ENCODE measurements around the gene KCNT2. TPM values are rescaled to one million over a fixed set of nuclear protein-coding genes. Genes with fewer than 3 reads are reported as not detected.

The KCNT2 gene
- total RNA-seq, 5 donors from 2014 or later (not counting 1 experiment from before 2014, with no cell fraction given) = 0.07 TPM; not detected in 4

DNA sequence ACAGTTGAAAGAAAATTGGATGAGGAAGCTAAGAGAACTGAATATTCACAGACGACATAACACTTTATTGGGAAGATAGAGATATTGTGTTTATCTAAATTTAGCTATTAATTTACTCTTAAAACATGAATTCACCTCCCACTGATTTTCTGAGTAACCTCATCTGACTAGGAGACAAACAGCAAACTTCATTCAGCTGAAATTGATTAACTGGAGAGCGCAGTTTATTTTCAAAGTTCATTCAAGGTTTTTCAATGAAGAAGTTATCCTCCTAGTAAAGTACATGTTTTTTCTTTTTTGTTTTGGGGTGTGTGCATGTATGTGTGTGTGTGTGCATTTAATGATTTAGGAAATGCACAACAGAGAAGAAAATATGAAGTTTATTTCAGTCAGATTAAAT is 215.0 kb downstream of the KCNT2 start:
- Mint-ChIP-seq H3K9me3 (no peaks in the 10 kb centered on the region), H3K27ac (no peak overlapping the region), H3K4me3 (no peak overlapping the region), H3K4me1 (no peaks in the 10 kb centered on the region), H3K27me3 (no peaks in the 10 kb centered on the region), H3K36me3 (no peaks in the 10 kb centered on the region)
- Histone ChIP-seq H3K9me3 (no peaks in the 10 kb centered on the region), H3K4me3 (ENCODE audit: control insufficient read depth in 1 of 2, extremely low read depth in 1 of 2, low read length in 1 of 2) (no peak overlapping the region), H3K4me1 (ENCODE audit: control insufficient read depth in 1 of 2, extremely low read depth in 1 of 2, insufficient read depth in 2 of 2, low read length in 2 of 2) (no peaks in the 10 kb centered on the region), H3K27ac (ENCODE audit: low read length) (no peak overlapping the region), H3K36me3 (ENCODE audit: control insufficient read depth in 2 of 2, extremely low read depth in 1 of 2, insufficient read depth in 1 of 2, low read length in 1 of 2) (no peaks in the 10 kb centered on the region), H3K27me3 (replicated peaks in 1 of 2; ENCODE audit: control insufficient read depth in 2 of 2, extremely low read depth in 1 of 2, insufficient read depth in 2 of 2, low read length in 1 of 2) (no peaks in the 10 kb centered on the region)
- ChIA-PET CTCF (no interaction called here), POLR2A (no interaction called here)
- DNase-seq = no peak
- ATAC-seq (replicated peaks in 1 of 4) = no peak
- WGBS (ENCODE audit: insufficient coverage) = no CpG with 5 or more reads among the region's 2 CpGs

DNA sequence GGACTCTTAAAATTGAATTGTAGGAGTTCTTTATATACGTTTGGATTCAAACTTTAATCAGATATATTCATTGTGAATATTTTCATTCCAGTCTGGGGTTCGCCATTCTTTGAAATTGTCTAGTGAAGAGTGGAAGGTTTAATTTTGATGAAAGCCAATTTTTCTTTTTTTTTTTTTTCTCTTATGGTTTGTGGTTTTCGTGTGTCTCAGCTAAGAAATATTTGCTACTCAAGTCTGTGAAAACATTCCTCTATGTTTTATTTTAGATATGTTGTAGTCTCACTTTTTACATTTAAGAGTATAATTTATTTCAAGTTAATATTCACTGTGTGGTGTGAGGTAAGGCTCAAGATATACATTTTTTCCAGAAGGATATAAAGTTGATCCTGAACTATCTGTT is 220.5 kb downstream of the KCNT2 start:
- CTCF ChIA-PET = no interaction called here
- no CpG with 5 or more reads among the region's 3 CpGs for WGBS (ENCODE audit: insufficient coverage)

DNA sequence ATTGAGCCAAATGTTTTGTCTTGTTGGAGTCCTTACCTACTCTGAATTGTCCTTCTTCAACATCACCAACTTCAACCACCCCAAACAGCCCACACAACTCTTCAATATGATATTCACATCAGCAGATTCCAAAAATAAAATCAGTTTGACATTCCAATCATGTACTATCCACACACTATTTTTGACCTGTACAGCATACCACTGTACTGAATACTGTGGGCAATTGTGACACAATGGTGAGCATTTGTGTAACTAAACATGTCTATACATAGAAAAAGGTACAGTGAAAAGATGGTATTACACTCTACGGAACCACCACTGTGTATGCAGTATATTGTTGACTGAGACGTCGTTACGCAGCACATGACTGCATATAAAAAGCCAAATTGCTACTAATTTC is 223.1 kb downstream of the KCNT2 start:
- no peaks in the 10 kb centered on the region for H3K27me3 Mint-ChIP-seq
- Histone ChIP-seq H3K27me3 (replicated peaks in 1 of 2; ENCODE audit: control insufficient read depth in 2 of 2, extremely low read depth in 1 of 2, insufficient read depth in 2 of 2, low read length in 1 of 2) (no peaks in the 10 kb centered on the region), H3K9me3 (no peaks in the 10 kb centered on the region), H3K27ac (ENCODE audit: low read length) (no peak overlapping the region), H3K4me3 (ENCODE audit: control insufficient read depth in 1 of 2, extremely low read depth in 1 of 2, low read length in 1 of 2) (no peak overlapping the region), H3K36me3 (ENCODE audit: control insufficient read depth in 2 of 2, extremely low read depth in 1 of 2, insufficient read depth in 1 of 2, low read length in 1 of 2) (no peaks in the 10 kb centered on the region), H3K4me1 (ENCODE audit: control insufficient read depth in 1 of 2, extremely low read depth in 1 of 2, insufficient read depth in 2 of 2, low read length in 2 of 2) (no peaks in the 10 kb centered on the region)
- no peak for ATAC-seq (replicated peaks in 1 of 4)
- ChIA-PET CTCF (no interaction called here), POLR2A (no interaction called here)
- no peaks in the 10 kb centered on the region for H3K36me3 Mint-ChIP-seq
- H3K9me3 Mint-ChIP-seq = peaks cover 0 to 3% (median 0%) of the 10 kb centered on the region in 3 donors
- H3K4me3 Mint-ChIP-seq = no peak overlapping the region
- H3K4me1 Mint-ChIP-seq = no peaks in the 10 kb centered on the region
- no CpG with 5 or more reads among the region's 4 CpGs for WGBS (ENCODE audit: insufficient coverage)
- no peak overlapping the region for H3K27ac Mint-ChIP-seq
- DNase-seq = no peak

More for the DNA sequence above, 220.5 kb downstream of the KCNT2 start:
- Mint-ChIP-seq H3K9me3 (peaks cover 0 to 3% (median 0%) of the 10 kb centered on the region in 3 donors), H3K4me1 (no peaks in the 10 kb centered on the region), H3K4me3 (no peak overlapping the region), H3K27me3 (no peaks in the 10 kb centered on the region), H3K36me3 (no peaks in the 10 kb centered on the region), H3K27ac (no peak overlapping the region)
- Histone ChIP-seq H3K9me3 (no peaks in the 10 kb centered on the region), H3K4me3 (ENCODE audit: control insufficient read depth in 1 of 2, extremely low read depth in 1 of 2, low read length in 1 of 2) (no peak overlapping the region), H3K4me1 (ENCODE audit: control insufficient read depth in 1 of 2, extremely low read depth in 1 of 2, insufficient read depth in 2 of 2, low read length in 2 of 2) (no peaks in the 10 kb centered on the region), H3K27me3 (replicated peaks in 1 of 2; ENCODE audit: control insufficient read depth in 2 of 2, extremely low read depth in 1 of 2, insufficient read depth in 2 of 2, low read length in 1 of 2) (no peaks in the 10 kb centered on the region), H3K36me3 (ENCODE audit: control insufficient read depth in 2 of 2, extremely low read depth in 1 of 2, insufficient read depth in 1 of 2, low read length in 1 of 2) (no peaks in the 10 kb centered on the region), H3K27ac (ENCODE audit: low read length) (no peak overlapping the region)
- POLR2A ChIA-PET = no interaction called here
- DNase-seq (no peak), ATAC-seq (replicated peaks in 1 of 4) (no peak)

DNA sequence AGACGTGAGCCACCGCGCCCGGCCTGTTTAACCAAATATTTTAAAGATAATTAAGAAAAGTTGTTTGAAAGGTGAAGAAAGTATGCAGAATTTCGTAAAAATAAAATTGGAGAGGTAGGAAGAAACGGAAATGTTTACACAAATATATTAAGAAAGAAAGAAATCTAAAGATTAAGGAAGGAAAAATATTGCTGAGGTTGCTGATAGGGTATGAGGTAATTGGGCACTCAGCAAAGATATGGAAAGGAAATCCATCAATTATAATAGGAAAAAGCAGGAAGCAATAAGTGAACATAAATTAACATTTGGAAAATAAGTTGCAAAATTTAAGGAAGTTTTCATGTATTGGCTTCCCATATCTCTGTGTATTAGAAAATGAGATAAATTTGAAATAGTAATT is 225.9 kb downstream of the KCNT2 start:
- no peaks in the 10 kb centered on the region for H3K36me3 ChIP-seq (ENCODE audit: control insufficient read depth in 2 of 2, extremely low read depth in 1 of 2, insufficient read depth in 1 of 2, low read length in 1 of 2)
- H3K4me3 ChIP-seq (ENCODE audit: control insufficient read depth in 1 of 2, extremely low read depth in 1 of 2, low read length in 1 of 2) = no peak overlapping the region
- Mint-ChIP-seq H3K4me1 (no peaks in the 10 kb centered on the region), H3K27ac (no peak overlapping the region), H3K27me3 (no peaks in the 10 kb centered on the region), H3K9me3 (peaks cover 0 to under 1% (median 0%) of the 10 kb centered on the region in 3 donors), H3K36me3 (no peaks in the 10 kb centered on the region), H3K4me3 (no peak overlapping the region)
- ChIA-PET POLR2A (no interaction called here), CTCF (no interaction called here)
- DNase-seq (no peak), ATAC-seq (replicated peaks in 1 of 4) (no peak)
- H3K27ac ChIP-seq (ENCODE audit: low read length) = no peak overlapping the region
- no CpG with 5 or more reads among the region's 6 CpGs for WGBS (ENCODE audit: insufficient coverage)
- H3K9me3 ChIP-seq = no peaks in the 10 kb centered on the region
- H3K4me1 ChIP-seq (ENCODE audit: control insufficient read depth in 1 of 2, extremely low read depth in 1 of 2, insufficient read depth in 2 of 2, low read length in 2 of 2) = no peaks in the 10 kb centered on the region
- no peaks in the 10 kb centered on the region for H3K27me3 ChIP-seq (replicated peaks in 1 of 2; ENCODE audit: control insufficient read depth in 2 of 2, extremely low read depth in 1 of 2, insufficient read depth in 2 of 2, low read length in 1 of 2)

DNA sequence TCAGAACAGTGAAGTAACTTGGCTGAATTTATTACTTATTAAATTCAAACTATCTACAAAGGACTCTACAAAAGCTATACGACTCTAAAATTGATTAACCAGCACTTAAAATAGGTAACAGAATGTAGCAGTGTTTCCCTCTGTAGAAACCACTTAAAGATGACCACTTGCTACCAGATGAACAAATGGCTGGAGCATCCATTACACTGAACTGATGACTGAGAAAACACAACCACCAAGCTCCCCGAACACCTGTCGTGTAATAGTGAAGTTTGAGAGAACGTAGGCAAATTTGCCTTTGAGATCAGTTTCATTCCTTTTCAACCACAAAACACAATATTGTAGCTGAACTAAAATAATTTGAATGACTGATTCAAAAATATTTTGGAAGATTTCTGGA is 226.7 kb downstream of the KCNT2 start:
- POLR2A ChIA-PET = no interaction called here

DNA sequence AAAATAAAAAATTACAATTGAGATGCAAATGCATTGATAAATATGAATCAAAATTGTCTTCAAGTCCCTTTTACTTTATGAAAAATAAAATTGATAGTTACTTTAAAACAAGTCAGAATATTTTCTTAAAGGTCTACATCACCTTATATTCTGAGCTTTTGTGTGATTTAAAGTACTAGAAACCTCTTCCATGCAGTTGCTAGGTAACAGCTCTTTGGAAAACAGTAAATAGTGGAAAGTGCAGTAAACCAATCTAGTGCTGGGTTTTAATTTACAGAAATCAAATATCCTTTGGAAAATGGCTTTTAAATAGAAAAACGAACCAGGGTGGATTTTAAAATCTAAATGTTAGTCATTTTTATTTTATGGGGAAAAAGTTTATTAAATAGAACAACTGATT is 227.9 kb downstream of the KCNT2 start:
- DNase-seq (no peak), ATAC-seq (replicated peaks in 1 of 4) (no peak)
- Mint-ChIP-seq H3K4me3 (no peak overlapping the region), H3K9me3 (no peaks in the 10 kb centered on the region), H3K27me3 (no peaks in the 10 kb centered on the region), H3K36me3 (no peaks in the 10 kb centered on the region), H3K4me1 (no peaks in the 10 kb centered on the region), H3K27ac (no peak overlapping the region)
- CTCF ChIA-PET = no interaction called here
- Histone ChIP-seq H3K4me3 (ENCODE audit: control insufficient read depth in 1 of 2, extremely low read depth in 1 of 2, low read length in 1 of 2) (no peak overlapping the region), H3K36me3 (ENCODE audit: control insufficient read depth in 2 of 2, extremely low read depth in 1 of 2, insufficient read depth in 1 of 2, low read length in 1 of 2) (no peaks in the 10 kb centered on the region), H3K27ac (ENCODE audit: low read length) (no peak overlapping the region), H3K4me1 (ENCODE audit: control insufficient read depth in 1 of 2, extremely low read depth in 1 of 2, insufficient read depth in 2 of 2, low read length in 2 of 2) (no peaks in the 10 kb centered on the region), H3K9me3 (no peaks in the 10 kb centered on the region), H3K27me3 (replicated peaks in 1 of 2; ENCODE audit: control insufficient read depth in 2 of 2, extremely low read depth in 1 of 2, insufficient read depth in 2 of 2, low read length in 1 of 2) (no peaks in the 10 kb centered on the region)
- no CpG with 5 or more reads among the region's 1 CpG for WGBS (ENCODE audit: insufficient coverage)
- POLR2A ChIA-PET = no interaction called here

More for the DNA sequence above, 226.7 kb downstream of the KCNT2 start:
- DNase-seq (no peak), ATAC-seq (replicated peaks in 1 of 4) (no peak)
- no peaks in the 10 kb centered on the region for H3K36me3 Mint-ChIP-seq
- Histone ChIP-seq H3K9me3 (no peaks in the 10 kb centered on the region), H3K4me3 (ENCODE audit: control insufficient read depth in 1 of 2, extremely low read depth in 1 of 2, low read length in 1 of 2) (no peak overlapping the region), H3K36me3 (ENCODE audit: control insufficient read depth in 2 of 2, extremely low read depth in 1 of 2, insufficient read depth in 1 of 2, low read length in 1 of 2) (no peaks in the 10 kb centered on the region), H3K27ac (ENCODE audit: low read length) (no peak overlapping the region), H3K27me3 (replicated peaks in 1 of 2; ENCODE audit: control insufficient read depth in 2 of 2, extremely low read depth in 1 of 2, insufficient read depth in 2 of 2, low read length in 1 of 2) (no peaks in the 10 kb centered on the region), H3K4me1 (ENCODE audit: control insufficient read depth in 1 of 2, extremely low read depth in 1 of 2, insufficient read depth in 2 of 2, low read length in 2 of 2) (no peaks in the 10 kb centered on the region)
- H3K27me3 Mint-ChIP-seq = no peaks in the 10 kb centered on the region
- H3K9me3 Mint-ChIP-seq = no peaks in the 10 kb centered on the region
- WGBS (ENCODE audit: insufficient coverage) = no CpG with 5 or more reads among the region's 4 CpGs
- H3K4me3 Mint-ChIP-seq = no peak overlapping the region
- CTCF ChIA-PET = no interaction called here
- H3K4me1 Mint-ChIP-seq = no peaks in the 10 kb centered on the region
- H3K27ac Mint-ChIP-seq = no peak overlapping the region

DNA sequence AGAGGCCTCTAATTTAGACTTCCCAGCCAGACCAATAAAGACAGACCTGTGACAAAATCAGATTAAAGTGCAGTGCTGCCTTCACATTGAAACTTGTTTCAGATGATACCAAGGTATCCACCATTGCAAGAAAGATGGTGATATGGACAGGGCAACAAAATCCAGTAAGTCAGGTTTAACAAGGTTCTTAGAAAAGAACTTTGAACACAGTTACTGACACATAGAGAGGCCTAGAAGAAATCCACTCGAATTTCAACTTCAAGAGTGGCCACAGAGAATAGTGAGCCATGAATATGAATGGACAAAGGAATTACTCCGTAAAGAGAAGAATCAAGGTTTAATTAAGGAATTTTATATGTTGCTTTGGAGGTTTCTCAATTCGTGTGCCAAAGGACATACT is 230.4 kb downstream of the KCNT2 start:
- no peaks in the 10 kb centered on the region for H3K27me3 Mint-ChIP-seq
- H3K4me1 ChIP-seq (ENCODE audit: control insufficient read depth in 1 of 2, extremely low read depth in 1 of 2, insufficient read depth in 2 of 2, low read length in 2 of 2) = no peaks in the 10 kb centered on the region
- no peak for ATAC-seq (replicated peaks in 1 of 4)
- H3K36me3 ChIP-seq (ENCODE audit: control insufficient read depth in 2 of 2, extremely low read depth in 1 of 2, insufficient read depth in 1 of 2, low read length in 1 of 2) = no peaks in the 10 kb centered on the region
- 17% methylated on average over 1 of the region's 3 CpGs for WGBS (ENCODE audit: insufficient coverage)
- CTCF ChIA-PET = no interaction called here
- H3K4me1 Mint-ChIP-seq = no peaks in the 10 kb centered on the region
- H3K27ac Mint-ChIP-seq = no peak overlapping the region
- no peak overlapping the region for H3K4me3 Mint-ChIP-seq
- no peaks in the 10 kb centered on the region for H3K9me3 ChIP-seq
- H3K9me3 Mint-ChIP-seq = no peaks in the 10 kb centered on the region
- H3K36me3 Mint-ChIP-seq = no peaks in the 10 kb centered on the region
- no peak overlapping the region for H3K27ac ChIP-seq (ENCODE audit: low read length)
- no peaks in the 10 kb centered on the region for H3K27me3 ChIP-seq (replicated peaks in 1 of 2; ENCODE audit: control insufficient read depth in 2 of 2, extremely low read depth in 1 of 2, insufficient read depth in 2 of 2, low read length in 1 of 2)
- POLR2A ChIA-PET = no interaction called here
- no peak overlapping the region for H3K4me3 ChIP-seq (ENCODE audit: control insufficient read depth in 1 of 2, extremely low read depth in 1 of 2, low read length in 1 of 2)
- no peak for DNase-seq

All from T-cell (primary cell).